GM21447 (cell line): ENCODE data around the gene CD47.
A peak's percentile ranks its signal among the peaks of the same experiment; 100 is the strongest.

Source experiments
- ATAC-seq: cut with Tn5 transposase; IDR thresholded peaks from one replicate; pipeline ENCODE4 v1.9.1; 2021; ENCODE audit not compliant: unreplicated experiment

Gene CD47

DNA sequence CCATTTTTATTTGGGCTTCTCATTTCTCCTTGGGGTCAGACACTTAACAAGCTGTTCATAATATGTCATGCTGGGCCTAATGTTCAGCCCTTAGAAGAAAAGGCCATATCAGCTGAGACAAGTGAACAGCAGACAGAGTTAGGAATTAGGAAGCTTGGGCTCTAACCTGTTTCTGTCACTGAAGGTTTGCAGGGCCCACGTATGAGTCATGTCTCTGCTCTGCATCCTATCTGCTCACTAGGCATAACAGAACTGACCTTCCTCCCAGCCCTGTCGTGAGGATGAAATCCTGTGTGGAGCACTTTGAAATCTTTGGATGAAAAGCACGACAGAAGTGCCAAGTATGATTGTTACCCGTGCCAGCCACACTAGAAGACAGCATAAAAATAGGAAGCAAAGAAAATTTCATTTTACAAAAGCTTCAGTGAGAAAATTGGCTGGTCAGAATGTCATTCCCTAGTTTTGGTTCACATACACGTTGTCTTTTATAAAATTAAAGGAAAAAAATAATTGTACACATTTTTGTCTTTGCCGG is 26.5 kb upstream of the CD47 start:
- no peak for ATAC-seq

DNA sequence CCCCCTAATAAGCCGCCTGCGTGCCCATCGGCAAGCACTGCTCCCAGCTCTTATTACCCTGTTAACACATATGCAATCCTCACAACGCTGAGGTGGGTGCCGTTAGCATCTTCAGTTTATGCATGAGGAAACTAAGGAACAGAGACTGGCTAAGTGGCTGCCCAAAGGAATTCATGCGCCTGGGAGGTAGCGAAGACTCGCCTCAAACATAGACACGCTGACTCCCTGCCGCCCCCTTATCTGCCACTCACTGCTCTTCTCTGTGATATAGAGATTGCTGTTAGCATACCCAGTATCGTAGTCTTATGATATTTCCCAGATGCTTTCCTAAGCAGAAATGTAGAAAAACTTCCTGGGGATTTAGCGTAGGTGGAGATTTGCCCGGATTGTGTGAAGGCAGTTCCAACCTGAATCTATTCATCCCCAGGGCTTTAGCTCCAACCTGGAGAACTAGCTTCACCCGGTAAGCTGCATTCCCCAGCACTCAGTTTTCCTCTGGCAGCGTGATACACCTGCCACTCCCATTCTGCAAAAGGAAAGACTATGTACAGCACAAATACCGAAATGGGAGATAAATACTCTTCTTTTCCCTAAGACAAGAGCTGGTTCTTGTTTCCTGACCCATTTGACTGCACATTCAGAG is 23.7 kb upstream of the CD47 start:
- no peak for ATAC-seq

DNA sequence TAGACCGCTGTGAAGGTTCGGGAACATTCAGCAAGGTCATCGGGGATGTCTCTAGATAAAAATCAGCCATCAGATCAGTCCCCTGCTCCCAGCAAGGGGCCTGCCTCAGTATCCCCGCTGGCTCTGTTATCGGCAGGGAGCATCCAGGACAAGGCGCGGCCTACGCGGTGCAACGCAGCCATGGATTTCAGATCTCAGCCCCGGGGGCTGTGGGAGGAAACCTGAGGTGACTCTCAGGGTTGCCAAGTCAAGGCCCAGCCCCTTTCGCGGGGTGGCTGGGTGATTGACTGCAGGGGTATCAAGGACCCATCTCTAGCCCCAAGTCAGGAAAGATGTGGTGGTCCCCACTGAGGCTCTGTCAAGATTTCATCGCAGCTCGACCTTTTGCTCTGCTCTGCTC is 23.1 kb upstream of the CD47 start:
- ATAC-seq = no peak

DNA sequence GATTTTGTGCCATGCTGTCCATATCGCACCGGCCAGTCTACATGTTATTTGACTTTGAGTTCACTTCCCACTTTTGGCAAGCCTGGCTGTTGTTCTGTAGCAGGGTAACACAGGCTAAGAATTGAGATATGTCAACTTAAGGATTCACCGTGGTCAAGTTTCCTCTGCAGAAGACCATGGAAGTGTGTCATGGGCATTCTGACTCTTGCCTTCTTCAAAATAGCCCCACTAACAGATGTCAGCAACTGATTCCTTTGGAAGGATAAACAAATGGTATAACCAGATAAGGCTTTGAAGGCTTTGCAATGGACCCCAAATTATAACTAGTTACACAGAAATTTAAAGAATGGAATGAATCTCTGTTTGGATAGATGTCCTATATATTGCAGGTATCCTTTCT is 20.1 kb upstream of the CD47 start:
- no peak for ATAC-seq

DNA sequence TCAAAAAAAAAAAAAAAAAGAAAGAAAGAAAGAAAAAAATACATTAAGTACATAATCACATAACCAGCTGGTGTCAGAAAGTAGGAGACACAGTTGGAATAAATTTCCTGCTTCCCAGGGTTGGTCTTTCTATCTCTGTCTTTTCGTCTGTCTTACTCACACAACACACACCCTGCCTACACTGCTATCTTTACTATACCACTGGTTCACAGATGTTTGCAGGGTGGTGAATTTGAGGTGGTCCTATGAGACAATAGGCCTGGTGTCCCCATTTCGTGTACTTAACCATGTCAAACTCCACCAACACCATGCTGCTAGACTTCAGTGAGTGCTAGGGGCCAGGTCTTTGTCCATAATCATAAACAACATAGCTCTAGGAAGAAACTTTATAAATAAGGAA is 17.6 kb upstream of the CD47 start:
- ATAC-seq = no peak

DNA sequence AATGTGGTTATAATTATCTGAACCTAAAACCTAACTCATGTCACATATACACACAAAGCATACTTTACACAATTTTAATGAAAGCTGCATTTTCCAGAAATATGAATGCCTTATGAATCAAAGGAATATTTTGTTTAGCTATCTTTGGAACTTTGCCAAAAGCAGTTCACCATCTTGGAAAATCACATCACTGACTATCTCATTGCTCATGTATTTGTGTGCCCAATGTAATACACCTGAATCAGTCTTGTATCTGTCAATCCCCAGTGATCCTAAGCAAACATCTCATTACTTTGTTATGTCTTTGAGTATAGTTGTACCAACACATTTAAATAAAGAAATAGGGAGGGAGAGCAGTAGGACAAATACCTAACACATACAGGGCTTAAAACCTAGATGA is 15.6 kb upstream of the CD47 start:
- no peak for ATAC-seq

DNA sequence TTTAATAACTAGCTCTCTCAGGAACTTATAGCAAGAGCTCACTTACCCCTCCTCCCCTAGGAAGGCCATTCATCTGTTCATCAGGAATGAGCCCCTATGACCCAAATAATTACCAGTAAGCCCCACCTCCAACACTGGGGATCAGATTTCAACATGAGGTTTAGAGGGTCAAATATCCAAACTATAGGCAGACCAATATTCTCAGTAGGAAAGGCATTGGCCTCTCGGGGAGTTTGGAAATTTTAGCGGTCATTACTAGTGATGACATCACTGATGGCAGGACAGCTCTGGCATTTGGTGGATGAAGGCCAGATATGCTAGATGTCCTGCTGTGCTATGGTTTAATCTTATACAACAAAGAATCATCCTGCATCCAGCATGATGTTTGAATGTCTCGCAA is 15.2 kb upstream of the CD47 start:
- no peak for ATAC-seq

DNA sequence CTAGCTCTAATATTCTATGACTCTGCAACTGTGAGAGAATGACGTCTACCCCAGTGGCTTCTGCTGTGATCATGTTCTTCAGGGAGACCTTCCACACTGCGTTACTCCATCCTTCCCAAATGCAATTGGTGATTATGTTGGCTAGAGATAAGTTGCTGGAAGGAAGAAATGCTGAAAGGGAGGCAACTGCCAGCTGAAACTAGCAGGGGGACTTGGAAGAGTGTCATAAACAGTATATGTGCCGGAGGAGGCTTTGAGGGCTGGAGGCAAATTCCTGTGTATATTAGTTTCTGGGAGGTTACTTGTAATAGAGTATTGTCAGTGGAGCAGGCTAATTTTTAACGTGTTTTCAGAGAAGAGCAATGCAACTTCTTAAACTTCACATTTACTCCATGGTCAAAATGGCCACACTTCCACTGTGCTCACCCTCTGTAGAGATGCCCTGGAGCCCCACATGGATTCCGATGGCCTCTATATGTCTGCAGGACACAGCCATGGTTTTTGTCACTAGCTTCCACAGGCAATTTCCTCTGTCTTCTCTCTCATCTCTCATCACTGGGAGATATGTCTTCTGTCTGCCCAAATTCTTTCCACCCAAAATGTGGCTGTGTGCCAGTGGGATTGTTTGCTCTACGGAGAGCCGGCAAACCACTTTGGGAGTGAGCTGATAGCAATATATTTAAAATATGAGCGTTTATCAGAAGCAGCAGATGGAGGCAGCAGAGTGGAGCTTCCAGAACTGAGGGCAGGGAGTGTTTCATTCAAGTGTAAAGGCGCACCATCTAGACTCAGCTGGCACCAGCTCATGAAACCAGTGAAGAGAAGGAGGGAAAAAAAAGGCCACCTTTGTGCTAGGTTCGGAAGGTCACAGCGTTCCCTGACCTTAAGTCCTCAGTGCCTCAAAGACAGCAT is 13.3 kb upstream of the CD47 start:
- no peak for ATAC-seq

DNA sequence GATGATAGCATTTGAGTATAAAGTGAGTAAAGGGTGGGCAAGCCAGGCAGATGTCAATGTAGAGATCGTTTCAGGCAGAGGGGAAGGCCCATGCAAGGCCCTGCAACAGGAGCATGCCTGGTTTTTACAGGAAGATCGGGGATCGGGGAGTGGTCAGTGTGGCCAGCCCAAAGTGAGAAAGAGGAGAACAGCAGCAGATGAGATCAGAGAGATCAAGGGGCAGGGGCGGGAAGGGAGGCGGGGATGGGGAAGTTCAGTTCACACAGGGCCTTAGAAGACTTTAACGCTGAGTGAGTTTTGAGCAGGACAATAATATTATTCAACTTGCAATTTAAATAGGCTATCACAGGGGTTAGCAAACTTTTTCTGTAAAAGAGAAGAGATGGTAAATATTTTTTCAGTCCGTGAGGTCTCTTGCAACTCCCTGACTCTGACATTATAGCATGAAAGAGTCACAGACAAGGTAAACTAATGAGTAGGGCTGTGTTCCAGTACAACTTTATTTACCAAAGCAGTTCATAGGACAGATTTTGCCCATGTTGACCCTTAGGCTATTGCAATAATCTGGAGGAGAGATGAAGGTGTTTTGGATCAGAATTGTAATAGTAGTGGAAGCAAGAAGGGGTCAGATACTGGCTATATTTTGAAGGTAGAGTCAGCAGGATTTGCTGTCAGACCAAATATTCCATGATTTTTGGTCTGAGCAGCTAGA is 12.4 kb upstream of the CD47 start:
- ATAC-seq = no peak

DNA sequence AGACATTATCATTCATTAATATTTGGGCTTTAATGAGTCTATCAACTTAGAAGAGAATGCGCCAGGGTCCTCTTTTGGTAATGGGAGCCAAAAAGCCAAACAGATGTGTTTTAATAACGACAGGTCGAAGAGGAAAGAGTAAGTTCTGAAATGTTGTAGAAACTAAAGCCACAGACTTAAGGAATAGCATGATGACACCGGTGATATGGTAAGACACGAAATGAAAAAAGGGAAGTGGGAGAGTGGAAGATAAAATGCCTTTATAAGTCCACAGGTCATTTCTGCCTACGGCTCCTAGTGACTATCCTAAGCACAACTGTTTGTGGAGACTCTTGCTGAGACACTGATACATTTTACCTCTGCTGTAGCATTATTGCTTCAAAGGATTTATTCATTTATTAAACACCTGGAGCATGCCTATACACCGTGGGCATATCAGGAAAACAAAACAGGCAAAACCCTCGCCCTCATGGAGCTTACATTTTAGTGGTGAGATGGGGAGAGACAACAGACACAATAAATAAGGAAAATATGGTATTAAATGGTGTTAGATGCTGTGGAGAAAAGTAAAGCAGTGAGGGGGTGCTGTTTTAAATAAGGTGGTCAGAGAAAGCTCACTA is 11.7 kb upstream of the CD47 start:
- ATAC-seq = no peak

DNA sequence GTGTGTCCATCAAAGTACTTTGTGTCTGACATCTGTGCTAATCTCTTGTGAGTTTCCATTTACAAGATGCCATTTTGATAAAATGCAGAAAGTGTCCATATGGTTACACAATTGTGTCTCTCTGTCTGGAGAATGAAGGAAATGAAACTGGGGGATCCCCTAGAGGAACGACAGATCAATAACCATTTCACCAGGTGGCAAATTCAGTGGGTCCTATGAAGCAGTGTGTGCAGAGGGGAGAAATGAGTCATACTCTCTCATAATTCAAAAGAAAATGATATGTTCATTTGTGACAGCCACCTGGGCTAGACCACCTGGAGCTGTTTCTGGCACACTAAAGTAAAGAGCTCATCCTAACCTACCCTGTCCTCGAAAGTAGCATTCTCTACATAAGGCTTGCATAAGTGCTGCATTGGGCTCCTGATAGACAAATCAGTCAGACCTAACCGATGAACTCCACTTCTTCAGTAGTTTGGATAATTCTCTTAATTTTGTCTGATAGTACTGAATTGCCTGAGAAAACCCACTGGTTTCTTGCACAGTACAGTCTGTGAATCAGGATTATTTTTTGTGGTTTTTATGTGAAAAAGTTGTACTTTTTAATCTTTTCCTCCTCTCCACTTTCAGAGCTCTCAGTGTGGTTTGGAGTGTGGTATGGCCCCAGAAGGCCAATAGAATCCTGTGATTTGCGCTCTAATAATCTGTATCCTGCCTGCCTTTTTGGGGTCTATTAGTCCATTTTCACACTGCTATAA is 10.3 kb upstream of the CD47 start:
- peak; percentile 84 for ATAC-seq

DNA sequence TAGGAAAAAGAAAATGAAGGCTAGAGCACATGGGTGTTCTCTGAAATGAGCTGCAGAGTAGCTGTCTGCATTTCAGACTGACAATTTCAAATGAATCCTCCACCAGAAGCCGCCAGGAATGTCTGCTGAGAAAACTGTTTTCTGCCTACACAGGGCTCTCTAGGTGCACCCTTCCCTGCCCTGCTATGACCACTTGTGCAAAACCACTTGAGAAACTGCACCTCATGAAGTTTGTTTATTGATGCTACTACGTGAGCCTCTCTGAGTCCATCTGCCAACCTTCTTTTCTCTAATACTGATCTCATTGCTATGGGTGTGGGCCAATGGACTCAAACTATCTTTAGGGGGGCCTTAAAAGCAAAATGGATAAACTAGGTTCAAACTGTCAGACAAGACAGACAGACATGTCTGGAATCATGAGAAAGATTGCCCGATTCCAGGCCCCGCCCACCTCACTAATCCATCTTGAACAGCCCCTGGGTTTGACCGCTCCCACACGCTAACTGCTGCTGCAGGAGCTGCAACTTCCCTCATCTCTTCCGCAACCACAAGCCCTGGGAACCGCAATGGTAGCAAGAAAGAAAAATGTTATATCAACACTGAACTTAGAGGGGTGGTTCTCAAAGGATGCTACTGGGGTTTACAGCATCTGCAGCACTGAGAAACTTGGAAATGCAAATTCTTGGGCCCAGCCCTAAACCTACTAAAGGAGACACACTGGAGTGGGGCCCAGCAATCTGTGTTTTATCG is 9.0 kb upstream of the CD47 start:
- peak; percentile 24 for ATAC-seq

DNA sequence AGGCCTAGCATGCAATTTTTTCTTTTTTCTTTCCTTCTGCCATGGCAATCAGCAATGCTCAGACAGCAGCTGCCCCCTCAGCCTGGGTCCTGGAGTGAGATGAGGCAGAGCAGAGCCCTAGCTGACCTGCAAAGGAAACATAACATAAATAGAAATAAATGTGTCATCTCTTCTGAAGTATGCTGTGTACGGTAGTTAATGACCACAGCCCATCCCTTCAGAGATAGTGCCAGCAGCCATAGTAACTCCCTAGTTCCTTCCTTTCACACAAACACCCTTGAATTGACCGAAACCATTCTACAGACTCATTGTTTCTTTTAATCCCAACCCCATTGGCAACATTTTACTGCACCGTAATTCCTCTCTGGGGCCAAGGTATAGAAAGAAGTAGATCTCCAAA is 8.4 kb upstream of the CD47 start:
- ATAC-seq = no peak

DNA sequence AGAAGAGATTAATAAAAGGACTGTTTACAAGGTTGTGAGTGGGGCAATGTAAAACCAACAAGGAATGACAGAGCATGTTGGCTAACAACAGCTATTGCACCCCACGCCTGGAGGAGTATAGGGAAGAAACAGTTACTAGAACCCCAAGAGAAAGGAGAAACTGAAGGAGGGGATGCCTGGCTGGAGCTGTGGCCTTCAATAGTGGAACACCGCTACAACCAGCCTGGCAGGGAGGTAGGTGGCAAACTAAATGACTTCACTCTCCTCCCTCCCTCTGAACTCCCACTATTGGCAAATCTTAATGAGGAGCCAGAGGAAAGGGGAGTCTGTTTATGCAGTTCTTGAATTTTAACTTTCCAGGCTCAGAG is 7.2 kb upstream of the CD47 start:
- ATAC-seq = no peak

DNA sequence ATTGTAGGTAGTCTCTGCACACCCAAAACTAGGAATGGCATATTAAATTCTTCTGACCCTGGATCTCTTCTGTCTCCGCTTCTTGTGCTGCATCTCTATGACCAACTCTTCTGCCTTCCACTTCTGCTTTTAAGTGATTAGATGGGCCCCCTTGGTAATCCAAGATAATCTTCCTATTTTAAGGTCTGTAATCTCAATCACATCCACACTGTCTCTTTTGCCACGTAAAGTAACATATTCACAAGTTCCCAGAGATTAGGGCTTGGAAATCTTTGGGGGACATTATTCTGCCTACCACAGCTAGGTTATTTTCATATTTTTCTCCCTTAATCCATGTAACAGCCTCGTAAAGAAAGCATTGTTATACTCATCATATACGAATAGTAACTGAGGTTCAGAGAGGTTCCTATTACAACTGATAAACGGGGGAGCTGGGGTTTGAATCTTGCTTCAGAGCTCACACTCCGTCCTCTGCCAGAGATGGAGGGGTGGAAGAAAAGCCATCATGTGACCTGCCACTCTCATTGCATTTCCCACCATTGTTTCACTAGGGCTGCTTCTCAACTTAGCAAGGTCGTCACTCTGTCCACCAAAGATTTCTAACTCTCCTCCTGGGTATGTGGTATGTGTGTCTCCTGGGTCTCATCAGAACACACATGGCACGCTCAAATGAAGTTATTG is 6.6 kb upstream of the CD47 start:
- no peak for ATAC-seq

DNA sequence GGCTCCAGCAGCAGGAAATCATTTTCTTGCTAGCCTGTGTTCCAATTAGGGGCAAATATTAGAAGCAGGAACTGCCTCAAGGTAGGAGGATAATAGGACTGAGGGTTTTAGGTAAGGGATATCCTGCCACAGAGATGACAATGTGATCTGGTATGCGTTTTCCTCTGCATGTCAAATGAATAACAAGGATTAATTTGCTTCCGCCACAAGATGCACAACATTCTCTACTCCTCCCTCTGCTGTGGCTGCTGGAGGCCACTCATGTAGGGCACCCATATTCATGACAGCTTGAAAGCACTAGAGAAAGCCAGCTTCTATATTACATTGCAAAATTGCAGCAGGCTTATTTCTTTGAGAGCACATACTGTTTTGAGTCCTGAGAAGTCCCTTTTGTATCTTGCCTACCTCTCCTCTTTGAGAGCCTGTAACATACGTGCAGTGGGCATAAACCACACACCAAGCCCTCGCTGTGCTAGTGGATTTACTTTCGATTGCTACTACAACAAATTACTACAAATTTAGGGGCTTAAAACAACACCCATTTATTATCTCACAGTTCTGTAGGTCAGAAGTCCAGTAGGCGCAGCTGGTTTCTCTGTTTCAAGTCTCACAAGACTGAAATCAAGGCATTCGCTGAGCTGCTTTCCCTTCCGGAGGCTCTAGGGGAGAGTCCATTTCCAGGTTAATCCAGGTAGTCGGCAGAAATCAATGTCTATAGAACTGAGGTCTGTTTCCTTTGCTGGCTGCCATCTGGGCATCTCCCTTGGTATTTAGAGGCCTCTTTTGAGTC is 5.9 kb upstream of the CD47 start:
- ATAC-seq = no peak

DNA sequence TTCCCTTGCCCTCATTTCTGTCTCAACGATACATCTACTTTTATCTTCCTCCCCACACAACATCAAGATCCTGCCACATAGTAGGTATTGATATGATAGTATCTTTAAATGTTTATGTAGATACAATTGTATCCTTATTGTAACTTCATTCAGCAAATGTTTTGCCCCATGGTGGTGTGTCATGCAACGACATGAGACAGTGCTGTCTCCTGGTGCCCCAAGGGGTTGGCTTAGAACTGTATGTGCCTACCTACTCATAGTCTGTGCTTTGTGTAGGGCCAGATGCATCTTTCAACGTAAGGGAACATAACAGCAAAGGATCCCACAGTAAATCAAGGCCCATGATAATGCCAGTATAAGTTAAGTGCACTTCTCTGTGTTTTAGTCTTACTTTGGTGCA is 2.8 kb upstream of the CD47 start:
- no peak for ATAC-seq

DNA sequence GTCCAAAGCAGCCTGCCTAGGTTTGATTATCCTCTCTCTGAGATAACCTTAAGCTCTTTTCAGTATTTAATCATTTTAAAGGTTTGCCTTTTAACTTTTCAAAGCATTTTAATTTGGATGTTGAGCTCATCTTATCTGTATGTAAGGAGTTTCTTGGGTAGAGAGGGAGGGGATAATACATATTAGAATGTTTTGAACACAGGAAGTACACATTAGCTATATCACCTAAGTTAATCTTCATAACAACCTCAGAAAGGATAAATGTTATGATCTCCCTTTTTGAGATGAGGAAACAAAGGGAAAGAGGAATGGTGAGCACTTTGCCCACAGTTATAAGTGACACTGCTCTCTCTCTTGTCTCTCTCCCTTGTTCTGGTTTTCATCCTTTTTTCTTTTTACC is 2.2 kb upstream of the CD47 start:
- no peak for ATAC-seq

DNA sequence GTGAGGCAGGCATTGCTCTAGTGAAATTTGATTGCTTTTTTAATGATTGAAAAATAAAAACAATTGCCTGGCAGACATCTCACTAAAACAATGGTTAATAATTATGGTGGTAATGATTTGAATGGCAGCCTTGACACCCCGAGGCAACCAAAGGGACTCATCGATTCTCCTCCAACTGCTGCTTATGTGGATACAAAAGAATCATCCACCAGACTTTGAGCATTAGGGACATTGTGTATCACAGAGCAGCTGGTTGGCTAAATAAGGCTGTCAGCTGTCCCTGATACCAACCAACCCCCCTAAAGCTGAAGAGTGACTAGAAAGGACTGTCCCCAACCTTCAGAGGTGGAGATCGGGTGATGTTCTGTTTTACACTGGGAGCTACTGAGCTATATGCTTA is 1.7 kb upstream of the CD47 start:
- no peak for ATAC-seq
